Measurements from ENCODE around the gene CLCN7. TPM values are rescaled to one million over a fixed set of nuclear protein-coding genes. Genes with fewer than 3 reads are reported as not detected.

Gene CLCN7
- total RNA-seq, 2 experiments from 2014 or later, result 31.1 to 62.4 TPM

- ChIA-PET CTCF (ENCODE audit: unreplicated experiment) (no interaction called here), POLR2A (no interaction called here)
- Histone ChIP-seq H3K36me3 (ENCODE audit: insufficient read depth, low read length) (peaks cover 15% of the 10 kb centered on the region), H3K9me2 (ENCODE audit: insufficient read depth, low read length) (no peaks in the 10 kb centered on the region), H3K79me2 (ENCODE audit: insufficient read depth, low read depth, low read length) (no peaks in the 10 kb centered on the region), H3K9me3 (ENCODE audit: low read length) (no peaks in the 10 kb centered on the region), H2AFZ (ENCODE audit: low read length) (no peak overlapping the region), H3K4me2 (ENCODE audit: low read length) (no peak overlapping the region), H3K27ac (ENCODE audit: low read depth, low read length, poor library complexity, severe bottlenecking) (no peak overlapping the region), H3K4me3 (ENCODE audit: low read depth, low read length, poor library complexity, severe bottlenecking) (no peak overlapping the region), H3K4me1 (ENCODE audit: insufficient read depth, low read length, poor library complexity, severe bottlenecking) (no peaks in the 10 kb centered on the region), H4K20me1 (ENCODE audit: insufficient read depth, low read length) (no peaks in the 10 kb centered on the region)
- DNase-seq (ENCODE audit: low spot score), result no peak
- intact Hi-C loops (cut with micrococcal nuclease; ENCODE audit: unreplicated experiment), result no loop called here
- BruUV-seq (replicated peaks), result no TSS peak
- TF ChIP-seq, protein P1, sequence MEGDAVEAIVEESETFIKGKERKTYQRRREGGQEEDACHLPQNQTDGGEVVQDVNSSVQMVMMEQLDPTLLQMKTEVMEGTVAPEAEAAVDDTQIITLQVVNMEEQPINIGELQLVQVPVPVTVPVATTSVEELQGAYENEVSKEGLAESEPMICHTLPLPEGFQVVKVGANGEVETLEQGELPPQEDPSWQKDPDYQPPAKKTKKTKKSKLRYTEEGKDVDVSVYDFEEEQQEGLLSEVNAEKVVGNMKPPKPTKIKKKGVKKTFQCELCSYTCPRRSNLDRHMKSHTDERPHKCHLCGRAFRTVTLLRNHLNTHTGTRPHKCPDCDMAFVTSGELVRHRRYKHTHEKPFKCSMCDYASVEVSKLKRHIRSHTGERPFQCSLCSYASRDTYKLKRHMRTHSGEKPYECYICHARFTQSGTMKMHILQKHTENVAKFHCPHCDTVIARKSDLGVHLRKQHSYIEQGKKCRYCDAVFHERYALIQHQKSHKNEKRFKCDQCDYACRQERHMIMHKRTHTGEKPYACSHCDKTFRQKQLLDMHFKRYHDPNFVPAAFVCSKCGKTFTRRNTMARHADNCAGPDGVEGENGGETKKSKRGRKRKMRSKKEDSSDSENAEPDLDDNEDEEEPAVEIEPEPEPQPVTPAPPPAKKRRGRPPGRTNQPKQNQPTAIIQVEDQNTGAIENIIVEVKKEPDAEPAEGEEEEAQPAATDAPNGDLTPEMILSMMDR (conservative IDR thresholded peaks at IDR 0.05; ENCODE audit: low read length), result no peak
- no peak for TF ChIP-seq EZH2phosphoT487 (IDR thresholded peaks at IDR 0.05; ENCODE audit: borderline replicate concordance, low read depth, low read length)
Observed at GRCh38 chr16:1398826-1399581, 75.8 kb downstream of the CLCN7 start.

DNA sequence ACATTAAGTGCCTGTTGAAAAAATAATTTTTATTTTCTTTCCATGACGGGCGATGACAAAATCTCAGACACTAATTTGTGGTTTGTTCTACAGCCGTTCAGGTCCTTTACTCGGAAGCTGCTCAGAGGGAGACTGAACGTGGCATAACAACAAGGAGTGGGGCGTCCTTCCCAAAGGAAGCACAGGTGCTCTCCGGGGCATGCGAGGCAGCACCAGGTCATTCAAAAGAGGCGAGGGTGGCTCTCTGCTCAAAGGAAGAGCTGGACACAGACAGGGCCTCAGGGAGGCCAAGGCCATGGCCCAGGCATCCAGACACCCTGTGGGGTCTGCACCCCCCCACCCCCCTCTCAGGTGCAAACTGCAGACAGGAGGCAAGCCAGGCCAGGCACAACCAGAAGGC is 76.5 kb downstream of the CLCN7 start:
- H3K4me3 ChIP-seq (ENCODE audit: low read depth, low read length, poor library complexity, severe bottlenecking), result no peak overlapping the region
- H3K4me1 ChIP-seq (ENCODE audit: insufficient read depth, low read length, poor library complexity, severe bottlenecking), result no peaks in the 10 kb centered on the region
- TF ChIP-seq, protein P1 (conservative IDR thresholded peaks at IDR 0.05; ENCODE audit: low read length), result no peak
- no peak for TF ChIP-seq EZH2phosphoT487 (IDR thresholded peaks at IDR 0.05; ENCODE audit: borderline replicate concordance, low read depth, low read length)
- ChIA-PET CTCF (ENCODE audit: unreplicated experiment) (no interaction called here), POLR2A (no interaction called here)
- H4K20me1 ChIP-seq (ENCODE audit: insufficient read depth, low read length), result no peaks in the 10 kb centered on the region
- no peak overlapping the region for H3K27ac ChIP-seq (ENCODE audit: low read depth, low read length, poor library complexity, severe bottlenecking)
- no peaks in the 10 kb centered on the region for H3K9me2 ChIP-seq (ENCODE audit: insufficient read depth, low read length)
- DNase-seq (ENCODE audit: low spot score), result no peak
- no peaks in the 10 kb centered on the region for H3K79me2 ChIP-seq (ENCODE audit: insufficient read depth, low read depth, low read length)
- H3K36me3 ChIP-seq (ENCODE audit: insufficient read depth, low read length), result peaks cover 15% of the 10 kb centered on the region
- no peak overlapping the region for H3K4me2 ChIP-seq (ENCODE audit: low read length)
- intact Hi-C loops (cut with micrococcal nuclease; ENCODE audit: unreplicated experiment), result no loop called here
- H2AFZ ChIP-seq (ENCODE audit: low read length), result no peak overlapping the region
- no TSS peak for BruUV-seq (replicated peaks)
- no peaks in the 10 kb centered on the region for H3K9me3 ChIP-seq (ENCODE audit: low read length)

DNA sequence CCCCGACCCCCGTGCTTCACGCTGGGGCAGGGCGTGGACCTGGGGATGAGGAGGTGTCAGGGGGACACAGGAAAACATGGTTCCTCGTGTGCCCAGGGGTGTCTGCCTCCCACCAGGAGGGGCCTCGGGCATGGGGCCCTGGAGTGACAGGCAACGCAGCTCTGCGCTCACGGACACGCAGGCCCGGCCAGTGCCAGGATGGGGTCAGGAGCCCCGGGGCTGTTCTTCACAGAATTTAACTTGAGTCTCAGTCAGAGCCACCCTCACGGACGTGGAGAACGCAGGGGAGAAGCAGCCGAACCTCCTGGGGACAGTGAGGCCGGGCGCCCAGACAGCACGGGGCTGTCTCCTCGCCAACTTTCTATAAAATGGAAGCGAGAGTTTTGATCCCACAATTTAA is 77.0 kb downstream of the CLCN7 start:
- peaks cover 11% of the 10 kb centered on the region; the same call in 1 of the 2 replicates for H3K36me3 ChIP-seq (ENCODE audit: insufficient read depth, low read length)
- POLR2A ChIA-PET, result no interaction called here
- H3K79me2 ChIP-seq (ENCODE audit: insufficient read depth, low read depth, low read length), result no peaks in the 10 kb centered on the region
- no peak for DNase-seq (ENCODE audit: low spot score)
- H3K4me1 ChIP-seq (ENCODE audit: insufficient read depth, low read length, poor library complexity, severe bottlenecking), result no peaks in the 10 kb centered on the region
- no peaks in the 10 kb centered on the region for H4K20me1 ChIP-seq (ENCODE audit: insufficient read depth, low read length)
- no peak overlapping the region for H2AFZ ChIP-seq (ENCODE audit: low read length)
- no peak overlapping the region for H3K4me2 ChIP-seq (ENCODE audit: low read length)
- H3K27ac ChIP-seq (ENCODE audit: low read depth, low read length, poor library complexity, severe bottlenecking), result no peak overlapping the region
- TF ChIP-seq, protein P1 (conservative IDR thresholded peaks at IDR 0.05; ENCODE audit: low read length), result no peak
- TF ChIP-seq EZH2phosphoT487 (IDR thresholded peaks at IDR 0.05; ENCODE audit: borderline replicate concordance, low read depth, low read length), result no peak
- H3K9me3 ChIP-seq (ENCODE audit: low read length), result no peaks in the 10 kb centered on the region
- BruUV-seq (replicated peaks), result no TSS peak
- H3K9me2 ChIP-seq (ENCODE audit: insufficient read depth, low read length), result no peaks in the 10 kb centered on the region
- intact Hi-C loops (cut with micrococcal nuclease; ENCODE audit: unreplicated experiment), result no loop called here
- no peak overlapping the region for H3K4me3 ChIP-seq (ENCODE audit: low read depth, low read length, poor library complexity, severe bottlenecking)
- CTCF ChIA-PET (ENCODE audit: unreplicated experiment), result no interaction called here
